ENCODE measurements around the gene DHRS7. TPM values are rescaled to one million over a fixed set of nuclear protein-coding genes. Genes with fewer than 3 reads are reported as not detected.

Gene DHRS7
- total and polyA plus RNA-seq, 9 of the 15 experiments (the other 6 are each of a cell fraction or from before 2014, with no cell fraction given): 10.2 to 20.1 (median 15.7) TPM

- ChIA-PET CTCF (ENCODE audit: low intra/inter-chr PET ratio) (interaction anchor here (2.1 kb wide), 1 partner anchor 373 kb away, joined by 9 read pairs; no protein-coding TSS in a partner anchor), POLR2A (no interaction called here)
- Histone ChIP-seq H3K9ac (ENCODE audit: insufficient read depth in 1 of 2, low read depth in 2 of 2, low read length in 2 of 2) (no peak overlapping the region), H3K4me1 (replicated peaks in 1 of 2; ENCODE audit: control insufficient read depth in 2 of 2, insufficient read depth in 2 of 2, low read length in 2 of 2) (no peaks in the 10 kb centered on the region), H4K20me1 (replicated peaks; ENCODE audit: control insufficient read depth, insufficient read depth, low read length) (no peaks in the 10 kb centered on the region), H3K4me3 (no peak overlapping the region), H3K79me2 (ENCODE audit: control insufficient read depth, insufficient read depth, low read length) (no peaks in the 10 kb centered on the region), H3K36me3 (ENCODE audit: control insufficient read depth, insufficient read depth, low read length) (no peaks in the 10 kb centered on the region), H3K4me2 (ENCODE audit: insufficient read depth, low read length) (no peak overlapping the region), H2AFZ (ENCODE audit: low read depth, low read length) (no peak overlapping the region), H3K27me3 (ENCODE audit: control insufficient read depth in 2 of 2, insufficient read depth in 2 of 2, low read length in 2 of 2) (peaks cover 0 to 3% of the 10 kb centered on the region in 2 experiments; a peak in 1 of 5 replicates), H3K27ac (ENCODE audit: extremely low read depth, low read depth, low read length) (no peak overlapping the region), H3K9me1 (ENCODE audit: control insufficient read depth, insufficient read depth, low read length) (no peaks in the 10 kb centered on the region), H3K9me3 (replicated peaks; ENCODE audit: control insufficient read depth, insufficient read depth, low read depth, low read length) (no peaks in the 10 kb centered on the region)
- ATAC-seq (no peak), DNase-seq (ENCODE audit: extremely low read depth in 1 of 4, low spot score in 3 of 4) (no peak), FAIRE-seq (no peak)
- in situ Hi-C loops (cut with MboI) (no loop called here), intact Hi-C loops (cut with micrococcal nuclease) (loop anchor here (2.0 to 10.0 kb wide), 3 partner anchors 144 to 684 kb away; no protein-coding TSS in a partner anchor)
- BruUV-seq (replicated peaks): no TSS peak
- WGBS (ENCODE audit: insufficient coverage, low coverage, missing lambda C conversion rate): 13% methylated on average over 1 of the region's 1 CpG
- TF ChIP-seq RAD51 (IDR thresholded peaks at IDR 0.05; ENCODE audit: borderline replicate concordance, low read depth) (no peak), C11orf30 (IDR thresholded peaks at IDR 0.05; ENCODE audit: low read depth) (no peak), SLC30A9 (CRISPR knock-in tag; IDR thresholded peaks at IDR 0.05) (no peak), PHB2 (IDR thresholded peaks at IDR 0.05; ENCODE audit: low read depth) (no peak), SRSF1 (IDR thresholded peaks at IDR 0.05; ENCODE audit: low read depth, low read length) (no peak), PBX2 (CRISPR knock-in tag; IDR thresholded peaks at IDR 0.05; ENCODE audit: low read depth) (no peak), PBX2 (tag; conservative IDR thresholded peaks at IDR 0.05; ENCODE audit: low read depth) (no peak), PML (IDR thresholded peaks at IDR 0.05; ENCODE audit: low read length) (no peak), USF1 (CRISPR knock-in tag; IDR thresholded peaks at IDR 0.05) (no peak), MYBL2 (IDR thresholded peaks at IDR 0.05; ENCODE audit: low read depth) (no peak), MYBL2 (CRISPR knock-in tag; IDR thresholded peaks at IDR 0.05; ENCODE audit: borderline replicate concordance) (no peak), ZNF589 (CRISPR knock-in tag; IDR thresholded peaks at IDR 0.05; ENCODE audit: low read depth) (no peak), PHB (CRISPR knock-in tag; IDR thresholded peaks at IDR 0.05) (no peak), ZNF561 (CRISPR knock-in tag; conservative IDR thresholded peaks at IDR 0.05) (no peak), ZNF280B (CRISPR knock-in tag; IDR thresholded peaks at IDR 0.05) (no peak), THRA (IDR thresholded peaks at IDR 0.05) (no peak)
Observed at GRCh38 chr14:60188696-60189095, 23.5 kb upstream of the DHRS7 start.
